Thyroid gland (tissue), 4 donors: ENCODE measurements around the gene KBTBD7.

Source experiments
- POLR2A ChIP-seq, 2 donors: fragments of 450-650 bp; IDR thresholded peaks; one replicate each; pipeline ENCODE4 v1.6.1; 2017; ENCODE audit warnings: antibody characterized with exemption in 2 of 2, mild to moderate bottlenecking in 2 of 2, moderate library complexity in 1 of 2
- TF ChIP-seq, protein P1 (sequence below), 6 experiments: fragments of 200-600 bp in 3 of 6; fragments of 450-650 bp in 3 of 6; sonication (generic) in 3 of 6; IDR thresholded peaks; one replicate each; pipeline ENCODE4 v1.5.1; 2016 to 2019; ENCODE audit warnings: antibody characterized with exemption in 6 of 6, mild to moderate bottlenecking in 2 of 6, inconsistent platforms in 1 of 6, moderate library complexity in 1 of 6

DNA sequence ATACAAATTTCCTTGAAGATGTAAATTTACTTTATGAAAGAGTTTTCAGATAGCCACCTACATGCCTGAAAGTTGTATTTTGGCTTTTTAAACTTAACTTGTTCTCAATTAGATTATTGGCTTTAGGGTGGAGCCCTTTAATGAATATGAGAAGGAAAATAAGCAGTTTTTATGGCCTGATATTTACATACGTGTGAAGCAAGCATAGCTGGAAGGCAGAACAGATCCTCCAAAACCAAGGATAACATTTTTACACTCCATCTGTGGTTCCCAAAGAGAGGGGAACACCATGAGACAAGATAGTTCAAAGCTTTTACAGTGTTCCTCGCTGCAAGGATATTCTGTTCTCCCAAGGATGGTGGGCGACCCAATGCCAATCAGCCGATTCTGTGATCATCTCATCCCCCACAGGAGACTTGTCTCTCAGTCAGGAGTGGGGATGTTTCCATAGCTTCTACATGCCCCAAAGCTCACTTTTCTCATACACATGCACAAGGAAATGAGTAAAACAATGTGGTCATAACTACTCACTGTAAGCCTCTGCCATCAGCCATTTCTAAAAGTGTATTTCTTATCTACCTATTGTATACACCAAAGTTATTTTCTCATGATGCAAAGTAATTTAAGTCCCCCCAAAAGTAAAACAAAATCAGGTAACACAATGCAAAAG lies 37.2 kb downstream of the KBTBD7 start:
- TF ChIP-seq, protein P1, sequence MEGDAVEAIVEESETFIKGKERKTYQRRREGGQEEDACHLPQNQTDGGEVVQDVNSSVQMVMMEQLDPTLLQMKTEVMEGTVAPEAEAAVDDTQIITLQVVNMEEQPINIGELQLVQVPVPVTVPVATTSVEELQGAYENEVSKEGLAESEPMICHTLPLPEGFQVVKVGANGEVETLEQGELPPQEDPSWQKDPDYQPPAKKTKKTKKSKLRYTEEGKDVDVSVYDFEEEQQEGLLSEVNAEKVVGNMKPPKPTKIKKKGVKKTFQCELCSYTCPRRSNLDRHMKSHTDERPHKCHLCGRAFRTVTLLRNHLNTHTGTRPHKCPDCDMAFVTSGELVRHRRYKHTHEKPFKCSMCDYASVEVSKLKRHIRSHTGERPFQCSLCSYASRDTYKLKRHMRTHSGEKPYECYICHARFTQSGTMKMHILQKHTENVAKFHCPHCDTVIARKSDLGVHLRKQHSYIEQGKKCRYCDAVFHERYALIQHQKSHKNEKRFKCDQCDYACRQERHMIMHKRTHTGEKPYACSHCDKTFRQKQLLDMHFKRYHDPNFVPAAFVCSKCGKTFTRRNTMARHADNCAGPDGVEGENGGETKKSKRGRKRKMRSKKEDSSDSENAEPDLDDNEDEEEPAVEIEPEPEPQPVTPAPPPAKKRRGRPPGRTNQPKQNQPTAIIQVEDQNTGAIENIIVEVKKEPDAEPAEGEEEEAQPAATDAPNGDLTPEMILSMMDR (IDR thresholded peaks at IDR 0.05), result no peak
- no peak for TF ChIP-seq POLR2A (IDR thresholded peaks at IDR 0.05)
